Activated T-cell treated with anti-CD3 and anti-CD28 coated beads, Interleukin-2, amount 50 U/mL, for 24 hours (primary cell): Measurements from ENCODE around the gene GZF1.
A peak's percentile ranks its signal among the peaks of the same experiment; 100 is the strongest.

Experiments used
- DNase-seq: peaks from one replicate; pipeline ENCODE4 v3.0.0-alpha.2; 2020
- H3K27ac Mint-ChIP-seq: 2 replicates; pipeline ENCODE4 v1.8.0; 2020; ENCODE audit warnings: mild to moderate bottlenecking, mixed read lengths
- H3K27me3 Mint-ChIP-seq: 2 replicates; pipeline ENCODE4 v1.8.0; 2020; ENCODE audit warnings: mixed read lengths
- H3K36me3 Mint-ChIP-seq: 2 replicates; pipeline ENCODE4 v1.8.0; 2020; ENCODE audit warnings: low read depth, mixed read lengths
- H3K4me1 Mint-ChIP-seq: 2 replicates; pipeline ENCODE4 v1.8.0; 2020; ENCODE audit warnings: low read depth, mixed read lengths
- H3K4me3 Mint-ChIP-seq: 2 replicates; pipeline ENCODE4 v1.8.0; 2020; ENCODE audit warnings: mild to moderate bottlenecking, moderate library complexity, mixed read lengths
- H3K9me3 Mint-ChIP-seq: 2 replicates; pipeline ENCODE4 v1.8.0; 2020; ENCODE audit warnings: mixed read lengths

The GZF1 gene

GRCh38 chr20:23399568-23400241 lies 37.7 kb downstream of the GZF1 start:
- Mint-ChIP-seq H3K4me1 (peaks cover 42% of the 10 kb centered on the region), H3K9me3 (no peaks in the 10 kb centered on the region), H3K4me3 (peak overlapping the region; percentile 43), H3K27me3 (no peaks in the 10 kb centered on the region), H3K27ac (peak overlapping the region; percentile 83), H3K36me3 (peaks cover 65% of the 10 kb centered on the region)
- DNase-seq = peak; percentile 34

GRCh38 chr20:23401051-23401450 lies 39.1 kb downstream of the GZF1 start:
- Mint-ChIP-seq H3K27ac (no peak overlapping the region), H3K4me3 (no peak overlapping the region), H3K36me3 (peaks cover 54% of the 10 kb centered on the region), H3K9me3 (no peaks in the 10 kb centered on the region), H3K4me1 (peaks cover 43% of the 10 kb centered on the region), H3K27me3 (no peaks in the 10 kb centered on the region)
- no peak for DNase-seq

- peaks cover 52% of the 10 kb centered on the region for H3K4me1 Mint-ChIP-seq
- DNase-seq = no peak
- H3K27ac Mint-ChIP-seq = no peak overlapping the region
- no peaks in the 10 kb centered on the region for H3K9me3 Mint-ChIP-seq
- no peaks in the 10 kb centered on the region for H3K27me3 Mint-ChIP-seq
- peaks cover 43% of the 10 kb centered on the region for H3K36me3 Mint-ChIP-seq
- no peak overlapping the region for H3K4me3 Mint-ChIP-seq
These were observed 41.8 kb downstream of the GZF1 start for GRCh38 chr20:23403751-23404150.

- no peak for DNase-seq
- Mint-ChIP-seq H3K4me3 (no peak overlapping the region), H3K4me1 (peaks cover 51% of the 10 kb centered on the region), H3K27me3 (no peaks in the 10 kb centered on the region), H3K9me3 (no peaks in the 10 kb centered on the region), H3K36me3 (peaks cover 39% of the 10 kb centered on the region), H3K27ac (no peak overlapping the region)
These were observed 42.2 kb downstream of the GZF1 start for GRCh38 chr20:23404196-23404595.

GRCh38 chr20:23406880-23407279 lies 44.9 kb downstream of the GZF1 start:
- peaks cover 24% of the 10 kb centered on the region for H3K36me3 Mint-ChIP-seq
- no peak for DNase-seq
- no peaks in the 10 kb centered on the region for H3K9me3 Mint-ChIP-seq
- H3K4me1 Mint-ChIP-seq = peaks cover 51% of the 10 kb centered on the region
- H3K4me3 Mint-ChIP-seq = no peak overlapping the region
- no peaks in the 10 kb centered on the region for H3K27me3 Mint-ChIP-seq
- no peak overlapping the region for H3K27ac Mint-ChIP-seq

- peaks cover 15% of the 10 kb centered on the region for H3K36me3 Mint-ChIP-seq
- H3K4me1 Mint-ChIP-seq = peaks cover 53% of the 10 kb centered on the region
- no peak for DNase-seq
- H3K9me3 Mint-ChIP-seq = no peaks in the 10 kb centered on the region
- no peak overlapping the region for H3K4me3 Mint-ChIP-seq
- no peaks in the 10 kb centered on the region for H3K27me3 Mint-ChIP-seq
- peak overlapping the region; percentile 69 for H3K27ac Mint-ChIP-seq
These were observed 45.9 kb downstream of the GZF1 start for GRCh38 chr20:23407781-23408464.

GRCh38 chr20:23408957-23409356 lies 47.0 kb downstream of the GZF1 start:
- Mint-ChIP-seq H3K27ac (no peak overlapping the region), H3K9me3 (no peaks in the 10 kb centered on the region), H3K4me1 (peaks cover 59% of the 10 kb centered on the region), H3K27me3 (no peaks in the 10 kb centered on the region), H3K36me3 (peaks cover 13% of the 10 kb centered on the region), H3K4me3 (no peak overlapping the region)
- no peak for DNase-seq

GRCh38 chr20:23409800-23410199 lies 47.8 kb downstream of the GZF1 start:
- H3K4me1 Mint-ChIP-seq = peaks cover 55% of the 10 kb centered on the region
- no peaks in the 10 kb centered on the region for H3K27me3 Mint-ChIP-seq
- no peak overlapping the region for H3K27ac Mint-ChIP-seq

GRCh38 chr20:23410916-23411695 lies 49.1 kb downstream of the GZF1 start:
- Mint-ChIP-seq H3K9me3 (no peaks in the 10 kb centered on the region), H3K4me3 (no peak overlapping the region), H3K27me3 (no peaks in the 10 kb centered on the region), H3K27ac (no peak overlapping the region), H3K36me3 (peaks cover 19% of the 10 kb centered on the region), H3K4me1 (peaks cover 60% of the 10 kb centered on the region)
- no peak for DNase-seq

More at GRCh38 chr20:23409800-23410199, 47.8 kb downstream of the GZF1 start:
- peaks cover 13% of the 10 kb centered on the region for H3K36me3 Mint-ChIP-seq
- DNase-seq = no peak
- H3K4me3 Mint-ChIP-seq = no peak overlapping the region
- H3K9me3 Mint-ChIP-seq = no peaks in the 10 kb centered on the region

GRCh38 chr20:23412026-23412425 lies 50.0 kb downstream of the GZF1 start:
- H3K4me1 Mint-ChIP-seq = peaks cover 60% of the 10 kb centered on the region
- H3K27me3 Mint-ChIP-seq = no peaks in the 10 kb centered on the region
- no peak overlapping the region for H3K4me3 Mint-ChIP-seq
- peaks cover 15% of the 10 kb centered on the region for H3K36me3 Mint-ChIP-seq
- no peak for DNase-seq
- H3K27ac Mint-ChIP-seq = no peak overlapping the region
- no peaks in the 10 kb centered on the region for H3K9me3 Mint-ChIP-seq

- no peaks in the 10 kb centered on the region for H3K9me3 Mint-ChIP-seq
- peaks cover 10% of the 10 kb centered on the region for H3K36me3 Mint-ChIP-seq
- H3K27me3 Mint-ChIP-seq = no peaks in the 10 kb centered on the region
- H3K4me3 Mint-ChIP-seq = no peak overlapping the region
- peaks cover 56% of the 10 kb centered on the region for H3K4me1 Mint-ChIP-seq
- H3K27ac Mint-ChIP-seq = no peak overlapping the region
- no peak for DNase-seq
These were observed 52.0 kb downstream of the GZF1 start for GRCh38 chr20:23413862-23414422.

GRCh38 chr20:23414526-23415188 lies 52.7 kb downstream of the GZF1 start:
- Mint-ChIP-seq H3K27me3 (no peaks in the 10 kb centered on the region), H3K4me1 (peaks cover 58% of the 10 kb centered on the region), H3K4me3 (no peak overlapping the region), H3K27ac (no peak overlapping the region), H3K36me3 (peaks cover 10% of the 10 kb centered on the region), H3K9me3 (no peaks in the 10 kb centered on the region)
- DNase-seq = no peak

- Mint-ChIP-seq H3K36me3 (peaks cover 14% of the 10 kb centered on the region), H3K4me1 (peaks cover 56% of the 10 kb centered on the region), H3K27me3 (no peaks in the 10 kb centered on the region), H3K4me3 (no peak overlapping the region), H3K9me3 (no peaks in the 10 kb centered on the region), H3K27ac (peak overlapping the region; percentile 18)
- DNase-seq = no peak
These were observed 53.6 kb downstream of the GZF1 start for GRCh38 chr20:23415555-23415954.

GRCh38 chr20:23415959-23416583 lies 54.1 kb downstream of the GZF1 start:
- Mint-ChIP-seq H3K27me3 (no peaks in the 10 kb centered on the region), H3K36me3 (peaks cover 14% of the 10 kb centered on the region), H3K4me1 (peaks cover 53% of the 10 kb centered on the region), H3K4me3 (no peak overlapping the region), H3K27ac (no peak overlapping the region), H3K9me3 (no peaks in the 10 kb centered on the region)
- DNase-seq = no peak
